ENCODE data around the gene CLN6.

The CLN6 gene

GRCh38 chr15:68276668-68277067, 47.1 kb upstream of the CLN6 start:
- Histone ChIP-seq H3K9me3 (no peaks in the 10 kb centered on the region), H3K4me1 (peaks cover 0 to 60% (median 46%) of the 10 kb centered on the region in 4 donors), H3K36me3 (no peaks in the 10 kb centered on the region), H3K4me3 (peak overlapping the region; percentile 68 to 82), H3K27ac (peak overlapping the region; percentile 87 to 99), H3K27me3 (no peaks in the 10 kb centered on the region)
- intact Hi-C loops (cut with DNase I; ENCODE audit: low total_unique reads): no loop called here
- DNase-seq: no peak
- TF ChIP-seq CTCF (IDR thresholded peaks at IDR 0.05): no peak

GRCh38 chr15:68275165-68275746, 45.7 kb upstream of the CLN6 start:
- DNase-seq: no peak
- H3K27ac ChIP-seq: peak overlapping the region; percentile 87 to 99

GRCh38 chr15:68274201-68274848, 44.8 kb upstream of the CLN6 start:
- no peak overlapping the region for H3K4me3 ChIP-seq
- peaks cover 0 to 42% (median 37%) of the 10 kb centered on the region in 4 donors for H3K4me1 ChIP-seq
- DNase-seq: no peak
- H3K36me3 ChIP-seq: no peaks in the 10 kb centered on the region
- H3K27ac ChIP-seq: peak overlapping the region; percentile 64 to 76
- TF ChIP-seq CTCF (IDR thresholded peaks at IDR 0.05): no peak
- H3K27me3 ChIP-seq: no peaks in the 10 kb centered on the region
- no peaks in the 10 kb centered on the region for H3K9me3 ChIP-seq
- intact Hi-C loops (cut with DNase I; ENCODE audit: low total_unique reads): no loop called here

More at GRCh38 chr15:68275165-68275746, 45.7 kb upstream of the CLN6 start:
- intact Hi-C loops (cut with DNase I; ENCODE audit: low total_unique reads): no loop called here
- Histone ChIP-seq H3K36me3 (no peaks in the 10 kb centered on the region), H3K4me3 (no peak overlapping the region), H3K9me3 (no peaks in the 10 kb centered on the region), H3K27me3 (no peaks in the 10 kb centered on the region), H3K4me1 (peaks cover 0 to 52% (median 41%) of the 10 kb centered on the region in 4 donors)
- TF ChIP-seq CTCF (IDR thresholded peaks at IDR 0.05): no peak

GRCh38 chr15:68272721-68273271, 43.3 kb upstream of the CLN6 start:
- no peak for DNase-seq
- intact Hi-C loops (cut with DNase I; ENCODE audit: low total_unique reads): no loop called here
- no peak for TF ChIP-seq CTCF (IDR thresholded peaks at IDR 0.05)
- H3K4me1 ChIP-seq: peaks cover 0 to 39% (median 37%) of the 10 kb centered on the region in 4 donors
- H3K4me3 ChIP-seq: no peak overlapping the region
- no peaks in the 10 kb centered on the region for H3K9me3 ChIP-seq
- H3K27me3 ChIP-seq: no peaks in the 10 kb centered on the region
- no peaks in the 10 kb centered on the region for H3K36me3 ChIP-seq
- H3K27ac ChIP-seq: peak overlapping the region; percentile 64 to 76

- Histone ChIP-seq H3K27ac (peak overlapping the region; percentile 64 to 76), H3K4me1 (peaks cover 0 to 39% (median 37%) of the 10 kb centered on the region in 4 donors), H3K4me3 (peak overlapping the region in 1 of 2 donors; percentile 1), H3K36me3 (no peaks in the 10 kb centered on the region), H3K27me3 (no peaks in the 10 kb centered on the region), H3K9me3 (no peaks in the 10 kb centered on the region)
- TF ChIP-seq CTCF (IDR thresholded peaks at IDR 0.05): no peak
- intact Hi-C loops (cut with DNase I; ENCODE audit: low total_unique reads): no loop called here
- DNase-seq: no peak
These were observed 42.4 kb upstream of the CLN6 start for GRCh38 chr15:68271854-68272471.

Data from tibial artery (tissue), 4 donors.